ENCODE measurements around the gene FAM234B. TPM values are rescaled to one million over a fixed set of nuclear protein-coding genes. Genes with fewer than 3 reads are reported as not detected.

Gene FAM234B
- total RNA-seq, 2 donors from 2014 or later: 1.9 to 2.5 TPM

DNA sequence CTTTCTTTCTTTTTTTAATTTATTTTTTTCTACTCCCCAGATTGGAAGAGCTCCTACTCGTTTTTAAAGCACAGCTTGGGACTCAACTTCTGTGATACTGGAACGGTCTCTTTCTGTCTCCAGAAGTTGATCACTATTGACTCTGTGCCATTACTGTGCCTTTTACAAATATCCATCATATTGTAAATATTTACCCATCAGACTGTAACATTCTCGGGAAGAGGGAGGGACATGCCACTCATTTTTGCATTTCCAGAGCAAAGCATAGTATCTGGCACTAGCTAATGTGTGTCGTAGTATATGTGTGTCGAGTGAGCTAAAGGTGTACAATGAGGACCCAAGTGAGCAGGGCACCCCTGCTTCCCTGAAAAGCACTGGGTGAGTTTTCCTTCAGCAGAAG lies 83.3 kb downstream of the FAM234B start:
- no peak overlapping the region for H3K4me3 Mint-ChIP-seq
- ATAC-seq: no peak
- no peak for DNase-seq
- peaks cover 6% of the 10 kb centered on the region for H3K4me1 Mint-ChIP-seq
- H3K36me3 Mint-ChIP-seq (ENCODE audit: low read depth): peaks cover 3% of the 10 kb centered on the region
- no peaks in the 10 kb centered on the region for H3K9me3 ChIP-seq (ENCODE audit: control insufficient read depth, low read length, poor library complexity, severe bottlenecking)
- peaks cover 29% of the 10 kb centered on the region for H3K27me3 Mint-ChIP-seq
- no peak overlapping the region for H3K27ac Mint-ChIP-seq

DNA sequence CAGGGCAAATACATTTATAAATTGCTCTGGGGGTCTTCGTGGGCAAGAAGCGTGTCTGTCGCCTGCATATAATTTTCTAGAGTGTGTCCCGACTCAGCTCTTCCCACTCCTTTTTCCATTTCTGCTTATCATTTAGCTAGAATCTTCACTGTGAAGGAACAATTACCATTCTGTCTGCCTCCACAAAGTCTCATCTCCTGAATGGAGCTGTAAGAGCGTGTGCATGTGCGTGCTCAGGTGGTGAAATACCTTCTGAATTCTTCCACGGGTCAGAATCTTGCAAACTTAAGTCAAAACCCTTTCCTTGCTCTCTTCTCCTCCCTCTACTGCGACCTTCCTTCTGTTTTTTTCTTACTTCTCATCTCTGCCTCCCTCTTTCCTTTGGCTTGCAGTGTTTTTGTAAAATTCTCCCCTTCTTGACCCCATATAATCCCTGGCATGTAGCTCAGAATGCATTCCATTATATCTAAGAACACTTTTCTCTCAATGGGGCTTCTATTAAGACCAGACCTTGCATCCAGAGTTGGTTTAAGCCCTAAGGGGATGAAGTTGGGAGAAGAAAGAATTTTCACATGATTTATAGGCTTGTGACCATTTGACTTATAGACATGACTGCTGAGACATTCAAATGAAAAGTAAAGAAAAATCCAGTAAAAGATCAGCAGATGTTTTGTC lies 84.2 kb downstream of the FAM234B start:
- Mint-ChIP-seq H3K36me3 (ENCODE audit: low read depth) (peaks cover 3% of the 10 kb centered on the region), H3K4me3 (no peak overlapping the region), H3K27ac (no peak overlapping the region), H3K27me3 (peaks cover 31% of the 10 kb centered on the region), H3K4me1 (peaks cover 6% of the 10 kb centered on the region)
- ATAC-seq (no peak), DNase-seq (no peak)
- no peaks in the 10 kb centered on the region for H3K9me3 ChIP-seq (ENCODE audit: control insufficient read depth, low read length, poor library complexity, severe bottlenecking)

DNA sequence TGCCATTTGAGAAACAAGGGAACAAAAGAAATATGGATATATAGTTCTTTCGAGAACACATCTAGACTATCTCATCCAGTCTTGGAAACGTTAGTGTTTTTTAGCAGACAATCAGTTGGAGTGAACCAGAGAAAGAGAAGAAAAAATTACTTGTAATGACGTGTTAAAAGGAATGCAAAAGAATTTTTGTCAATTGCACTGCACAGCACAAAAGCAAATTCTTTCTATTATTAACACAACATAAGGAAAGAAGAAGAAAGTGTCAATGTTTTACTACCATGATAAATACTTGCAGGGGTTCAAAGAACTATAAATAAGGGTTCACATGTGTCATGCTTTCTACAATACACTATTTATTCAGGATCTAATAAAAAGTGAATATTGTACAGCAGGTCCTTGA lies 86.8 kb downstream of the FAM234B start:
- H3K27ac Mint-ChIP-seq: peak overlapping the region; percentile 27
- peaks cover 6% of the 10 kb centered on the region for H3K4me1 Mint-ChIP-seq
- peaks cover 3% of the 10 kb centered on the region for H3K36me3 Mint-ChIP-seq (ENCODE audit: low read depth)
- H3K4me3 Mint-ChIP-seq: no peak overlapping the region
- ATAC-seq: no peak
- peaks cover 41% of the 10 kb centered on the region for H3K27me3 Mint-ChIP-seq
- H3K9me3 ChIP-seq (ENCODE audit: control insufficient read depth, low read length, poor library complexity, severe bottlenecking): no peaks in the 10 kb centered on the region
- DNase-seq: no peak

Other genes starting within 250 kb of the FAM234B start
- 100 to 1,000 TPM; 135 to 141 TPM for gene DDX47, start 231.0 kb upstream of the FAM234B start, total RNA-seq
- under 1 TPM; 0.02 to 0.26 TPM for gene GPRC5A, start 152.8 kb upstream of the FAM234B start, total RNA-seq
- gene GPRC5D, start 92.2 kb upstream of the FAM234B start, total RNA-seq: not detected
- 10 to 100 TPM; 10.8 to 11.5 TPM for gene HEBP1, start 44.1 kb upstream of the FAM234B start, total RNA-seq
- not detected for gene GSG1, start 59.3 kb downstream of the FAM234B start, total RNA-seq
- 10 to 100 TPM in 1 of 2 donors, 1 to 10 TPM in 1; 6.2 to 14.0 TPM for gene EMP1, start 152.3 kb downstream of the FAM234B start, total RNA-seq

All from T-helper 17 cell (primary cell).